ENCODE measurements around the gene TBC1D24. TPM values are rescaled to one million over a fixed set of nuclear protein-coding genes. Genes with fewer than 3 reads are reported as not detected.
A peak's percentile ranks its signal among the peaks of the same experiment; 100 is the strongest.

The TBC1D24 gene
- total RNA-seq, 1 donor from 2014 or later, result 15.4 TPM

DNA sequence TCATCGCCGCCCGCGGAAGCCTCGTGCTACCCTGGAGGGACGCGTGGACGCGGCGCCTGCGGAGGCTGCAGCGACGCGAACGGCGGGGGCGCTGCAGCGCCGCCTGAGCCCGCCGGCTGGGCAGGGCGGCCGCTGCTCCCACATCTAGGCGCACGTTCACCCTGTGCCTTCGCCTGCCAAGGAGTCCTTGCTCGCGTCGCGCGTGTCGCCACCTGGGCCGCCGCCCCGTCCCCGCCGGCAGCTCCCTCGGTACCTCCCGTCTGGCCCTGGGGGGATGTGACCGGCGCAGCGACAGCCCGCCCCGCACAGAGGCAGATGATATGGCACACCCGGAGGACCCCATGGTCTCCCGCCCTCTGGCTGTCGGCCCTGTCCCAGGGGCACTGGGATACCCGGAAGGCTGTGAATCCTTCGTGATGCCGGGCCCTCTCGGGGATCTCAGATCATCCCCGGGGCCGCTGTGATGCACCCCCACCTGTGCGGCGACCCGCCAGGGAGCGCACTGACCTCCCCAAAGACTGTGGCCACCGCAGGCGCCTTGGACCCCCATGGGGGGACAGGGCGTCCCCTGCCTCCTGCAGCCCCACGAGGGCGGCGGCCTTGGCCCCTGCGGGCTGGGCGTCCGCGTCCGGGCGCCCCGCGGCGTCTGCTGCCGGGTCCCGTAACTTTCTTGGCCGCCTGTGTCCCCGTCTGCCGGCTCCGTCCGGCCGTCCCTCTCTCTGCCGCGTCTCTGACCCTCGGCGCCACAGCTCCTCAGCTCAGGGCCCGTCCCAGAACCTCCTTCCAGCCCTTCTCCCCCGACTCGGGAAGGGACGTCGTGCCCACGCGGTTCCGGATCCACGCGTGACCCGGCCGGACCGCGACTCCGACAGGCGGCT is 689 bp upstream of the TBC1D24 start:
- TF ChIP-seq, protein P1, sequence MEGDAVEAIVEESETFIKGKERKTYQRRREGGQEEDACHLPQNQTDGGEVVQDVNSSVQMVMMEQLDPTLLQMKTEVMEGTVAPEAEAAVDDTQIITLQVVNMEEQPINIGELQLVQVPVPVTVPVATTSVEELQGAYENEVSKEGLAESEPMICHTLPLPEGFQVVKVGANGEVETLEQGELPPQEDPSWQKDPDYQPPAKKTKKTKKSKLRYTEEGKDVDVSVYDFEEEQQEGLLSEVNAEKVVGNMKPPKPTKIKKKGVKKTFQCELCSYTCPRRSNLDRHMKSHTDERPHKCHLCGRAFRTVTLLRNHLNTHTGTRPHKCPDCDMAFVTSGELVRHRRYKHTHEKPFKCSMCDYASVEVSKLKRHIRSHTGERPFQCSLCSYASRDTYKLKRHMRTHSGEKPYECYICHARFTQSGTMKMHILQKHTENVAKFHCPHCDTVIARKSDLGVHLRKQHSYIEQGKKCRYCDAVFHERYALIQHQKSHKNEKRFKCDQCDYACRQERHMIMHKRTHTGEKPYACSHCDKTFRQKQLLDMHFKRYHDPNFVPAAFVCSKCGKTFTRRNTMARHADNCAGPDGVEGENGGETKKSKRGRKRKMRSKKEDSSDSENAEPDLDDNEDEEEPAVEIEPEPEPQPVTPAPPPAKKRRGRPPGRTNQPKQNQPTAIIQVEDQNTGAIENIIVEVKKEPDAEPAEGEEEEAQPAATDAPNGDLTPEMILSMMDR (IDR thresholded peaks at IDR 0.05), result peak; percentile 52
- Mint-ChIP-seq H3K4me1 (ENCODE audit: unreplicated experiment) (peaks cover 41% of the 10 kb centered on the region), H3K27ac (ENCODE audit: unreplicated experiment) (peak overlapping the region; percentile 64), H3K9me3 (ENCODE audit: unreplicated experiment) (no peaks in the 10 kb centered on the region), H3K4me3 (ENCODE audit: unreplicated experiment) (peak overlapping the region; percentile 76), H3K27me3 (ENCODE audit: unreplicated experiment) (no peaks in the 10 kb centered on the region), H3K36me3 (ENCODE audit: unreplicated experiment) (no peaks in the 10 kb centered on the region)
- DNase-seq (ENCODE audit: extremely low spot score, unreplicated experiment), result no peak

DNA sequence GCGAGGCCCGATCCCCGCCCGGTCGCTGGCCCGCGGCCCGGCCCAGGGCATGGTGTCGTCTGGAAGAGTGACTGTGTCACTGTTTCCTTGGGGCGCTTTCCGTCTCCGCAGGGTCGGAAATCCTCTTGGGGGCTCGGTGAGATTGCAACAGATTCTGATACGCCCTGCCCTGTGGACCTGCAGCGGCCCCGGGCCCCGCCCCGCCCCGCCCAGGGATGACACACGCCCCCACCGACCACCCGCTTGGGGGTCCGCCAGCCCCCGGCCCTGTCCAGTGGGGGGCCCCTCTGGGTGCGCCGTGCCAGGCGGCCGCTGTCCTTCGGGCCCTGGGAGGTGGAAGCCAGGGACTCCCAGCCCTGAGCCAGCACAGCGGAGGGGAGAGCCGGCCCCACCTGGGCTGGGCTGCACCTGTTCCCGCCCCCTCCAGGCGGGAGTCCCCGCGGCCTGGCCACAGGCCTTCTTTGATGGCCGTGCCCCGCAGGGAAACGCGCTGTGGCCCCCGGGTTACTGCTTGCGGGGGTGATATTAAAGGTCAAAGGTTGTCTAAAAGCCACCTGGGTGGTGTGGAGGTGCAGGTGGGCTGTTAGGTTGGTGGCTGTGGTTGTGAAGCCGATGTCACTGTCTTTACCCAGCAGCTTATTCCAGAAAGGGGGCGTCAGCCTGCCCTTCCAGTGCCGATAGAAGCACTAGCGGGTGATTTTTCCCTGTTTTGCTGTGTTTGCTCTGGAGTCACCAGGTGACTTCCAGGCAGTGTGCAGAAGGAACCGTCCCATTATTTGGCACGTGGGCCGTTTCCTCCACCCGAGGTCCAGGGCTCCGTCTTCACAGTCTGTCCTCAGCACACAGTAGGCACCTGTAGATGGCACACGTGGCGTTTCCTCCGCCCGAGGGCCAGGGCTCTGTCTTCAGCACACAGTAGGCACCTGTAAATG is 752 bp downstream of the TBC1D24 start:
- Mint-ChIP-seq H3K27ac (ENCODE audit: unreplicated experiment) (no peak overlapping the region), H3K9me3 (ENCODE audit: unreplicated experiment) (no peaks in the 10 kb centered on the region), H3K4me1 (ENCODE audit: unreplicated experiment) (peaks cover 28% of the 10 kb centered on the region), H3K4me3 (ENCODE audit: unreplicated experiment) (peak overlapping the region; percentile 67), H3K27me3 (ENCODE audit: unreplicated experiment) (no peaks in the 10 kb centered on the region), H3K36me3 (ENCODE audit: unreplicated experiment) (no peaks in the 10 kb centered on the region)
- DNase-seq (ENCODE audit: extremely low spot score, unreplicated experiment), result no peak
- TF ChIP-seq, protein P1 (IDR thresholded peaks at IDR 0.05), result no peak

DNA sequence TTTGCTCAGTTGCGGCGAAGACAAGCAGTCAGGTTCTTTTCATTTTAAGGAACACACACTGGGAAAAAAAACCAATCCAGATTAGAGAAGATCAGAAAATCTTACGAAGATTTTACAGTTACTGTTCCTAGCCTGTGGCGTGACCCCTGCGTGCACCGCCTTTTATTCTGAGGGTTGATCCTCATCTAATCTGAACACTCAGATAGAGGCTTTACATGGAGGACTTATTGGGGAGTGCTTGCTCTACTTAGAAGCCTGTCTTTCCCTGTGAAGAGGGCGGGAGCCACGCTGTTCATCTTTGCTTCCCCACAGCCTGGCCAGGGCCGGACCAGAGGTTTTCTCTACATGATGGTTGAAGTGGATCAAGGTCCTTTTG is 1.4 kb downstream of the TBC1D24 start:
- peaks cover 28% of the 10 kb centered on the region for H3K4me1 Mint-ChIP-seq (ENCODE audit: unreplicated experiment)

DNA sequence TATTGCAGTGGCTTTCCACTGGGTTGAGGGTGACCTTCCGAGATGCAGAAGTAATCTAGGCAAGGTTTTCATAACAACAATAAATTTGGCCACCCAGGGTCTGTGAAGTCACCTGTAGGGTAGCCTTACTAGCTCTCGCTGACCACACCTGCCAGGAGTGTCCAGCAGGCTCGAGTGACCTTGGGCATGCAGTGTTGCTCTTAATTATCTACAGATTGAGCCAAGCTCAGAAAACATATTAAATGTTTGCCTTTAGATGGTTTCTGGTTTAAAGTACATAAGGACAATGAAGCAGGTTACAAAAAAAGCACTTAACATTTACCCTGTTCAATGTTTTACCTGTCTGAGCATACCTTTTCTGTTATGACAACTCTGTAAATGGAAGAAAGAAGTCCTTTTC is 1.8 kb downstream of the TBC1D24 start:
- Mint-ChIP-seq H3K4me3 (ENCODE audit: unreplicated experiment) (peak overlapping the region; percentile 67), H3K27ac (ENCODE audit: unreplicated experiment) (no peak overlapping the region), H3K4me1 (ENCODE audit: unreplicated experiment) (peaks cover 28% of the 10 kb centered on the region), H3K9me3 (ENCODE audit: unreplicated experiment) (no peaks in the 10 kb centered on the region), H3K36me3 (ENCODE audit: unreplicated experiment) (no peaks in the 10 kb centered on the region), H3K27me3 (ENCODE audit: unreplicated experiment) (no peaks in the 10 kb centered on the region)
- DNase-seq (ENCODE audit: extremely low spot score, unreplicated experiment), result no peak
- TF ChIP-seq, protein P1 (IDR thresholded peaks at IDR 0.05), result no peak

More for the DNA sequence above, 1.4 kb downstream of the TBC1D24 start:
- H3K36me3 Mint-ChIP-seq (ENCODE audit: unreplicated experiment), result no peaks in the 10 kb centered on the region
- H3K4me3 Mint-ChIP-seq (ENCODE audit: unreplicated experiment), result peak overlapping the region; percentile 67
- no peaks in the 10 kb centered on the region for H3K9me3 Mint-ChIP-seq (ENCODE audit: unreplicated experiment)
- no peaks in the 10 kb centered on the region for H3K27me3 Mint-ChIP-seq (ENCODE audit: unreplicated experiment)
- TF ChIP-seq, protein P1 (IDR thresholded peaks at IDR 0.05), result no peak
- DNase-seq (ENCODE audit: extremely low spot score, unreplicated experiment), result no peak
- H3K27ac Mint-ChIP-seq (ENCODE audit: unreplicated experiment), result no peak overlapping the region

DNA sequence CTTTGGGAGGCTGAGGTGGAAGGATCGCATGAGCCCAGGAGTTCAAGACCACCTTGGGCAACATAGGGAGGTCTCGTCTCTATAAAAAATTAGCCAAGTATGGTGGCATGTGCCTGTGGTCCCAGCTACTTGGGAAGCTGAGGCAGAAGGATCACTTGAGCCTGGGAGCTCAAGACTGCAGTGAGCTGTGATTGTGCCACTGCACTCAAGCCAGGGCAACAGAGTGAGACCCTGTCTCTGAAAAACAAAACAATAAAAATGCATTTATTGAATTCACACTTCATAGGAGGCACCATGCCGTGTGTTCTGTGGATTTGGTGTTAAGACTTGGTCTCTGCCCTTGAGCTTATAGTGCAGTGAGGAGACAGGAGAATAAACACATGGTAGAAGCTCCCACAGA is 2.4 kb downstream of the TBC1D24 start:
- Mint-ChIP-seq H3K4me1 (ENCODE audit: unreplicated experiment) (peaks cover 27% of the 10 kb centered on the region), H3K4me3 (ENCODE audit: unreplicated experiment) (no peak overlapping the region), H3K27ac (ENCODE audit: unreplicated experiment) (no peak overlapping the region), H3K9me3 (ENCODE audit: unreplicated experiment) (no peaks in the 10 kb centered on the region), H3K27me3 (ENCODE audit: unreplicated experiment) (no peaks in the 10 kb centered on the region), H3K36me3 (ENCODE audit: unreplicated experiment) (no peaks in the 10 kb centered on the region)
- TF ChIP-seq, protein P1 (IDR thresholded peaks at IDR 0.05), result no peak
- DNase-seq (ENCODE audit: extremely low spot score, unreplicated experiment), result no peak

All from osteocyte (in vitro differentiated cells).